Activated T-helper 2 cell treated with anti-CD3 and anti-CD28 coated beads, Interferon-gamma antibody, Interleukin-2, Interleukin-4, amounts not matched to agents 10 μg/mL and 5 μg/mL and 100 μg/mL, durations not matched to agents 14 hours and 24 hours and 36 hours (primary cell): ENCODE results near the gene ANKRD24. TPM values are rescaled to one million over a fixed set of nuclear protein-coding genes. Genes with fewer than 3 reads are reported as not detected.
"Not testable (repeated sequence)": the region's sequence is repeated elsewhere in the genome, so short reads cannot be mapped to it uniquely, and the experiment has no call there.

ENCODE experiments used
- DNase-seq: peaks from one replicate; pipeline ENCODE4 v3.0.0; 2021; ENCODE audit warnings: low spot score
- H3K27ac Mint-ChIP-seq: one replicate; pipeline ENCODE4 v1.8.0; 2021; ENCODE audit warnings: mixed read lengths
- H3K27me3 Mint-ChIP-seq: one replicate; pipeline ENCODE4 v1.8.0; 2021; ENCODE audit warnings: low read depth, mixed read lengths
- H3K36me3 Mint-ChIP-seq: one replicate; pipeline ENCODE4 v1.8.0; 2021; ENCODE audit warnings: low read depth, mixed read lengths
- H3K4me1 Mint-ChIP-seq: one replicate; pipeline ENCODE4 v1.8.0; 2021; ENCODE audit warnings: low read depth, mixed read lengths
- H3K4me3 Mint-ChIP-seq: one replicate; pipeline ENCODE4 v1.8.0; 2021; ENCODE audit warnings: low read depth, mild to moderate bottlenecking, moderate library complexity, mixed read lengths
- H3K9me3 Mint-ChIP-seq: one replicate; pipeline ENCODE4 v1.8.0; 2021; ENCODE audit warnings: mixed read lengths
- intact Hi-C: fragments of 100-400 bp; cut with micrococcal nuclease; formaldehyde crosslinking; loops from one replicate; pipeline ENCODE4 v1.15.1; 2023
- total RNA-seq: library from RNA; stranded (reverse); gene quantifications from 2 replicates; pipeline ENCODE4 v1.2.3, GENCODE V29; 2022

The ANKRD24 gene
- total RNA-seq, 1 donor from 2014 or later, result 0.50 TPM

DNA sequence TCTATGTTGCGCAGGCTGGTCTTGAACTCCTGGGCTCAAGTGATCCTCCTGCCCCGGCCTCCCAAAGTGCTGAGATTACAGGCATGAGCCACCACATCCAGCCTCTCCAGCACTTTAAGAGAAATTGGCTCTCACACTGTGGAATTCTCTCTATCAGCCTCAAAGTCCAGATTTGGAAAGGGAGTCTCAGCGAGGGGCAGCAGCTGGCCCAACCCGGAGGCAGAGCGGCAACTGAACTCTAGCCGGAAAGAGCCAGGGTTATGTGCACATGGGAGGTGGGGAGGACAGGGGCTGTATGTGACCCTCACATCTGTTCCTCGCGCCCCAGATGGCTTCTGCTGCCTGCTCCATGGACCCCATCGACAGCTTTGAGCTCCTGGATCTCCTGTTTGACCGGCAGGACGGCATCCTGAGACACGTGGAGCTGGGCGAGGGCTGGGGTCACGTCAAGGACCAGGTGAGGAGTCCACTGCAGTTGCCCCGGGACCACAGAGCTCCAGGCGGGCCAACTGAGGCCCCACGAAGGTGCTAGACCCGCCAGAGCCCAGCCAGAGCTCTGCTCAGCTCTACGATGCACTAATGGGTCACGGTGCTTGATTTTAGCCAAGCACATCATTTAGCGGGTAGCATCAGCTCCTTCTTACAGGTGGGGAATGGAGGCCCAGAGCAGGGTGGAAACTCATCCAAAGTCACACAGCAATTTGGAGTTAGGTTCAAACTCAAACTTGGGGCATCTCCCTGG, 27.7 kb upstream of the ANKRD24 start:
- DNase-seq, result no peak
- no peaks in the 10 kb centered on the region for H3K27me3 Mint-ChIP-seq
- H3K4me1 Mint-ChIP-seq, result peaks cover 11% of the 10 kb centered on the region
- no peaks in the 10 kb centered on the region for H3K36me3 Mint-ChIP-seq
- intact Hi-C loops, result no loop called here
- H3K4me3 Mint-ChIP-seq, result no peak overlapping the region
- H3K27ac Mint-ChIP-seq, result no peak overlapping the region
- no peaks in the 10 kb centered on the region for H3K9me3 Mint-ChIP-seq

DNA sequence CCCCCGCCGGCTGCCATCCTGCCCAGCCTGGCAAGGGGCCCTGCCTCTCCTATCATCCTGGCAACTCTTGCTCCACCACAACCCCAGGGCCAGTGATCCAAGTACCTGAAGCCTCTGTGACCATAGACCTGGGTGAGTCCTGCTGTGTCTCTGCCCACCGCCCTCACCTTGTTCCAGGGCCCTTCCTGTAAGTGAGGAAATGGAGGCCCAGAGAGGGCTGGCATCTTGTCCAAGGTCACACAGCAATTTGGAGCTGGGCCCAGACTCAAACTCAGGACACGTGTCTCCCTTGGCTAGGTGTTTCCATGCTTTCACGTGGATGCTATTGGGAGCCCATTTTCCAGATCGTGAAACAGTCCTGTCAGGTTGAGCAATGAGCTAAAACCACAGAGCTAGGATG, 25.3 kb upstream of the ANKRD24 start:
- Mint-ChIP-seq H3K4me3 (no peak overlapping the region), H3K27ac (no peak overlapping the region)

DNA sequence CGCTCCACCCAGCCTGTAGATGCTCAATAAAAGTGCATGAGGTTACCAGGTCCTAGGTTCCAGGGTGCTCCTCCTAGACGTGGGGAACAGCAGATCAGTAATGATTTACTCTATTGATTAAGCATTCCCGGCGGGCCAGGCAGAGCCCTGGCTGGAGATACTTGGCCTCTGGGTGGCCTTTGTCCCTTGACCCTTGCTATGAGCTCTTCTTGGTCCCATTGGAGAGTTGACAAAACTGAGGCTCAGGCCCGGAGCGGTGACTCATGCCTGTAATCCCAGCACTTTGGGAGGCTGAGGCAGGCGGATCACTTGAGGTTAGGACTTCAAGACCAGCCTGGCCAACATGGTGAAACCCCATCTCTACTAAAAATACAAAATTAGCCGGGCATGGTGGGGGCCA, 24.5 kb upstream of the ANKRD24 start:
- DNase-seq, H3K27ac Mint-ChIP-seq, H3K9me3 Mint-ChIP-seq, H3K4me1 Mint-ChIP-seq, H3K36me3 Mint-ChIP-seq, intact Hi-C loops, H3K27me3 Mint-ChIP-seq, H3K4me3 Mint-ChIP-seq: not testable (repeated sequence)

More for the DNA sequence above, 25.3 kb upstream of the ANKRD24 start:
- Mint-ChIP-seq H3K27me3 (no peaks in the 10 kb centered on the region), H3K36me3 (no peaks in the 10 kb centered on the region), H3K4me1 (peaks cover 9% of the 10 kb centered on the region), H3K9me3 (no peaks in the 10 kb centered on the region)
- intact Hi-C loops, result no loop called here
- no peak for DNase-seq

DNA sequence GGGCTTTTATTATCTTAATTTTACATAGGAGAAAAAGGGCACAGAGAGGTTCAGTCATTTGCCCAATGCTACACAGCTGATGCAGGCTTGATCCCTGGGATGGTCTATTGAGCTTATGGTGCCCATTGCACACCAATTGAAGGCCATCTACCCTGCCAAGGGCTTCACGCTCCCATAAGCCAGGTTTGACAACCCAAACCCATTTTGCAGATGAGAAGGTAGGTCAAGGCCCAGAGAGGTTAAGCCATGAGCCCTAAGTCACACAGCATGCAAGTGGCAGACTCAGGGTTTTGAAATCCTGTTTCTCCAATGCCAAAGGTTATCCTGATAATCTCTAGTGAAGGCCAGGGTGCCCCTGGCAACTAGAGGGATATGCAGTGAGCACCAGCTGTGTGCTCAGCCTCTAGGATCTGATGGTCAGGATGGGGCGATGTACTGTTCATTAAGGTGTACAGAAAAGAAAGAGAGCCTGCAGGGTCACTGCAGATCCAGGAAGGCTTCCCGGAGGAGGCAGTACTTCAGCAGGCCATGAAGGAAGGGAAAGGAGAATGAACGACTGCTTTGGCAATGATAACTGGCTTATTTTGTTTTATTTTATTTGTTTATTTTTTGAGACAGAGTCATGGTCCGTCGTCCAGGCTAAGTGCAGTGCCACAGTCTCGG, 20.9 kb upstream of the ANKRD24 start:
- no peak for DNase-seq
- Mint-ChIP-seq H3K27me3 (no peaks in the 10 kb centered on the region), H3K9me3 (no peaks in the 10 kb centered on the region), H3K27ac (no peak overlapping the region), H3K36me3 (no peaks in the 10 kb centered on the region), H3K4me1 (no peaks in the 10 kb centered on the region), H3K4me3 (no peak overlapping the region)
- intact Hi-C loops, result no loop called here

DNA sequence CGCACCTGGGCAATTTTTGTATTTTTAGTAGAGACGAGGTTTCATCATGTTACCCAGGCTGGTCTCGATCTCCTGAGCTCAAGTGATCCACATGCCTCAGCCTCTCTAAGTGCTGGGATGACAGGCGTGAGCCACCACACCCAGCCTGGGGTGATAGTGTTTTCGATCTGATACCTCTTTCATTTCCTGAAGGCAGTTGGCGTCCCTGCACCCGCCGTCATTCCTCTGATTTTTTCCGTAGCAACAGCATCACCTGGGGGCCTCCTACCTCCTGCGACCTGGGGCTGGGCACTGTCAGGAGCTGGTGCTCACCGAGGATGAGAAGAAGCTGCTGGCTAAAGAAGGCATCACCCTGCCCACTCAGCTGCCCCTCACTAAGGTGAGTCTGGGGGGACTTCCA, 18.2 kb upstream of the ANKRD24 start:
- Mint-ChIP-seq H3K9me3 (no peaks in the 10 kb centered on the region), H3K27me3 (no peaks in the 10 kb centered on the region), H3K4me1 (no peaks in the 10 kb centered on the region), H3K4me3 (no peak overlapping the region), H3K27ac (no peak overlapping the region), H3K36me3 (no peaks in the 10 kb centered on the region)
- no peak for DNase-seq
- intact Hi-C loops, result no loop called here

DNA sequence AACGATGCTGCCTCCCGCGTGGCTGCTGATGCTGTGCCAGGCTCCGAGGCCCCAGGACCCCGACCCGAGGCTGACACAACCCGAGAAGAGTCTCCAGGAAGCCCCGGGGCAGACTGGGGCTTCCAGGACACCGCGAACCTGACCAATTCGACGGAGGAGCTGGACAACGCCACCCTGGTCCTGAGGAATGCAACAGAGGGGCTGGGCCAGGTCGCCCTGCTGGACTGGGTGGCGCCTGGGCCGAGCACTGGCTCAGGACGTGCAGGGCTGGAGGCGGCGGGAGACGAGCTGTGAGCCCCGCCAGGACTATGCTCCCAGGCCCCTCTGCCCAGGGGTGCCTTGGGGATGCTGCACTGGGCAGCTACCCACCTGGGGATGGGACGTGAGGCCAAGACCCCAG, 10.8 kb upstream of the ANKRD24 start:
- no peak overlapping the region for H3K27ac Mint-ChIP-seq
- H3K4me1 Mint-ChIP-seq, result no peaks in the 10 kb centered on the region
- H3K4me3 Mint-ChIP-seq, result no peak overlapping the region
- H3K36me3 Mint-ChIP-seq, result peaks cover 6% of the 10 kb centered on the region
- DNase-seq, result no peak
- intact Hi-C loops, result no loop called here
- H3K9me3 Mint-ChIP-seq, result no peaks in the 10 kb centered on the region
- peaks cover 1% of the 10 kb centered on the region for H3K27me3 Mint-ChIP-seq

DNA sequence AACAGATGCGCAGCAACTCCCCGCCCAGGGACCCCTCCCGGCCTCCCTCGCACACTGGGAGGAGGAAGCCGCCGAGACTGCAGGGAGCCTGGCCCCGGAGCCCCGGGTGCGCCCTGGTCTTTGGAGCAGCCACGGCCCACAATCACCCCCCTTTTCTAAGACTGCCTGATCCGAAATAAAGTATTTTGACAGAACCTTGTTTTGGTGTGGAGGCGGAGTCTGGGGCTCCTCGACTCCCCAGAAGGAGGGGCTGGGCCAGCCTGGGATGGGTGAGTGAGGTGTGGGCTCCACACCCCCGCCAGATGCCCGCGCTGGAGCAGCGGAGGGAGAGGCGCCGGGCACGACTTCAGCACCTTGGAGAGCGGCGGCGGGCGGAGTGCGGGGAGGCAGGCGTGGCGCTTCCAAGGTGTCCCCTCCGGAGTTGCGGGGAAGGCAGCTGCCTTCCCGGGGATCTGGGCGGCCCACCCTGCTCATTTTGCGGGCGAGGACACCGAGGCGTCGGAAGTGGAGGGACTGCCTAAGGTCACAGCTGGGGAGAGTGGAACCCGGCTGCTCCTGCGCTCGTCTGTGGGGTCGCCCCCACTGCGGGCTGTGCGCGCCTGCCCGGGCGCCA, 9.5 kb upstream of the ANKRD24 start:
- no peaks in the 10 kb centered on the region for H3K4me1 Mint-ChIP-seq
- intact Hi-C loops, result no loop called here
- H3K27me3 Mint-ChIP-seq, result peaks cover 1% of the 10 kb centered on the region
- no peak overlapping the region for H3K27ac Mint-ChIP-seq
- H3K4me3 Mint-ChIP-seq, result no peak overlapping the region
- no peaks in the 10 kb centered on the region for H3K9me3 Mint-ChIP-seq
- DNase-seq, result peak; percentile 63
- peaks cover 10% of the 10 kb centered on the region for H3K36me3 Mint-ChIP-seq

DNA sequence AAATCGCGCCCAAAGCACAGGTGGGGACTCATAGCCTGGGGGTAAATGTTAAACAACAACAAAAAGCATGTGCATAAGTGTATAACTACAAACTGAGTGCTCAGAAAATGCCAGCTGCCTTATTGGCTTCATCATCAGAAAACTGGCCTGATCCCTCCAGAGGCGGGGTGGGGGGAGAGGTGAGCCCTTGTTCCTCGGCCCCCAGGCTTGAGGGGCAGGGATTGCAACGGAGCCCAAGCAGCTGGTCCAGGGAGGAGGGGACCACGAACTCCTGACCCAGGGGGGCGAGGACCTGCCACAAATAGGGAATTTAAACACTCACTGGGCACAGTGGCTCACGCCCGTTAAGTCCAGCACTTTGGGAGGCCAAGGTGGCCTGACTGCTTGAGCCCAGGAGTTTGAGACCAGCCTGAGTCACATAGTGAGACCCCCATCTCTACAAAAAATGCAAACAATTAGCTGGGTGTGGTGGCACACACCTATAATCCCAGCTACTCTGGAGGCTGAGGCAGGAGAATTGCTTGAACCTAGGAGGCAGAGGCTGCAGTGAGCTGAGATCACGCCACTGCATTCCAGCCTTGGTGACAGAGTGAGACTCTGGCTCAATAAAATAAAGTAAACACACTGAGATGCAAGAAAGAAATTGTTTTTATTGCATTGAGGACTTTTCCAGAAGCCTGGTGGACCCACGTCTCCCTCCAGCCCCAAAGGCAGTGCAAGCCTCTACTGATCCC, 8.8 kb upstream of the ANKRD24 start:
- Mint-ChIP-seq H3K27ac (no peak overlapping the region), H3K4me3 (no peak overlapping the region), H3K27me3 (peaks cover 1% of the 10 kb centered on the region), H3K4me1 (no peaks in the 10 kb centered on the region), H3K36me3 (peaks cover 10% of the 10 kb centered on the region), H3K9me3 (no peaks in the 10 kb centered on the region)
- intact Hi-C loops, result no loop called here
- DNase-seq, result no peak

DNA sequence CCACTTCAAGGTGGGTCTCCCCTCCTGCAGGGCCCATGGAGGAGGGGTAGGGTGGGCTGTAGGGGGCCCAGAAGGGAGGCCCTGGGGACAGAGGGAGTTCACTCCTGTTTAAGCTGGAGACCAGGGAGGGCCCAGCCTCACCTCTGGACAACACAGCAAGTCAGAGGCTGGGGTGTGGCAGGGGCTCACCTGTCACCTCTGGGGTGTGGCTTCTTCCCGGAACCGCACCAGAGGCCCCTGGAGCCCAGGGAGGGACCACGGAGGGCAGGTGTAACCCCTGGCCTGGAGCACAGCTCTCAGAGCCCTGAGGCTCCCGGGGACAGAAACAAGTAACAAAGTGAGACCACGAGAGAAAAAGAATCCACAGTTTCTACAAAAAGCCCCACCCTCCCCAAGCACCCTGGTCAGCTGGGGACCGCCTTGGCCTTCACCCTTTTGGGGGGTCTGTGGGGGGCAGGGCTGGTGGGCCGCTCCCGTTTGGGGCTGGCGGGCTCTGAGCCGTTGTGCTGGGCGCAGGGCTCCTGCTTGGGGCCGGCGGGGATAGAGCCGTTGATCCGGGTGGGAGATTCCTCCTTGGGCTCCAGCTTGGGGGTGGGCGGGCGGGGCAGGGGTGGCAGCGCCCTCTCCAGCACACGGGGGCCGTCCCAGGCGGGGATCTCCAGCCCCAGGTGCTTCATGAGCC, 8.1 kb upstream of the ANKRD24 start:
- Mint-ChIP-seq H3K27ac (no peak overlapping the region), H3K4me3 (no peak overlapping the region), H3K36me3 (peaks cover 14% of the 10 kb centered on the region), H3K4me1 (no peaks in the 10 kb centered on the region), H3K27me3 (peaks cover 1% of the 10 kb centered on the region), H3K9me3 (no peaks in the 10 kb centered on the region)
- intact Hi-C loops, result no loop called here
- no peak for DNase-seq

DNA sequence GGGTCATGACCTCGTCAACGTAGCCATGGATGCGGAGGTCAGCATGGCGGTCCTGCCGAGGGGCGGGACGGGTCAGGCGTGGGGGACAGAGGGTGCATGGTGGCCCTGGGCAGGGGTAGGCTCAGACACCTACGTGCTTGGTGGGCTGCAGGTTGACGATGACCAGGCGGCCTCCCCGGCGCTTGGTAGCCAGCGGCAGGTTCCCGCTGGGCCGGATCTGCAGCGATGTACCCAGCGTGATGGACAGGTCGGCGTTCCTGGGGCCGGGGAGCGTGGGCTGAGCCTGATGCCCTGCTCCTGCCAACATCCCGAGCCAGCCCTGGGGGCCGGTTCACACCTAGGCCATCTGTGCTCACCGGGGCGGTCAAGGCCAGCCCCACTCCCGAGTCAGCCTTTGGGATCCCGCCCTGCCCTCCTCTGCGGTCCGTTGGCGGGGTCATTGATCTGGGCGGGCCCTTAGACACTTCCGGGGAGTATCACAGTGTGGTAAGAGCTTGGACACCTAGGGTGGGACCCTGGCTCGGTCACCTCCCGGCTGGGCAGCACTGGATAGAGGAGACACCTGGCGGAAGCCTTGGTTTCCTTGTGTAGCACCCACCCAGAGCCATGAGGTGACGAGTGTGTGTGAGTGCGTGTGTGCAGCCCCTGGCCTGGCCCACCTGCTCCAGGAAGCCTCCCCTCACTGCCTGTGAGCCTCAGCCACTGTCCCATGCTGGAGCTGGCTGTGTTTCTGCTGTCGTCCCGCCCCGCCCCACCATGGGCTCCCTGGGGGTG, 7.4 kb upstream of the ANKRD24 start:
- H3K4me3 Mint-ChIP-seq, result no peak overlapping the region
- no peaks in the 10 kb centered on the region for H3K9me3 Mint-ChIP-seq
- intact Hi-C loops, result no loop called here
- peaks cover 21% of the 10 kb centered on the region for H3K36me3 Mint-ChIP-seq
- no peak overlapping the region for H3K27ac Mint-ChIP-seq
- DNase-seq, result no peak
- peaks cover 4% of the 10 kb centered on the region for H3K4me1 Mint-ChIP-seq
- peaks cover 1% of the 10 kb centered on the region for H3K27me3 Mint-ChIP-seq

DNA sequence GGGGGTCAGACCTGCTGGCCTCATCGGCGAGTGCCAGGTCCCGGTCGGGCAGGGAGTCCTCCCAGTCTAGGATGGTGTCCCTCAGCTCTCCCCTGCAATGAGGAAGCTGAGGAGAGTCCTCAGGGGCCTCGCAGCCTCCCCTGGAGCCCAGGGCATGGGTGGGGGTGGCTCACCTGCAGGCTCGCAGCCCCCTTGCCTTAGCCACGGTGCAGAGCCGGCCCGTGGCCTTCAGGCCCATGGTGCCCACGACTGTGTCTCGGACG, 6.9 kb upstream of the ANKRD24 start:
- Mint-ChIP-seq H3K27ac (no peak overlapping the region), H3K9me3 (no peaks in the 10 kb centered on the region), H3K36me3 (peaks cover 24% of the 10 kb centered on the region), H3K27me3 (peaks cover 1% of the 10 kb centered on the region), H3K4me1 (peaks cover 4% of the 10 kb centered on the region), H3K4me3 (no peak overlapping the region)
- intact Hi-C loops, result no loop called here
- no peak for DNase-seq

DNA sequence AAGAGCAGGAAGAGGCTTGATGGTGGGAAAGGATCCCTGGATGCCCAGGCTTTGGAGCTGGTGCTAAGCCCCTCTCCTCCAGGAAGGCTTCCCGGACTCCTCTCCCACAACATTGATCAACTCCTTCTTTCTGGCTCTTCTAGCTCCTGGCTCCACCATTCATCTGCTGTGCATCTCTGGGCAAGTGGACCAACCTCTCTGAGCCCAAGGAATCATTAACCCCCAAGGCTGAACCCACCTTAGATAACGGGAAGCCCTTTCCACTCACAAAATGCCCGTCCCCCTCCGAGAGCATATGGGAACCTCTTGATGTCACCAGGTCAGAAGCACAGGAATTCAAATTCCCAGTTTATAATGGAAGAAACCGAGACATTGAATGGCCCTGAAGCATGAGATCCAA, 5.3 kb upstream of the ANKRD24 start:
- peaks cover 1% of the 10 kb centered on the region for H3K27me3 Mint-ChIP-seq
- H3K27ac Mint-ChIP-seq, result no peak overlapping the region
- H3K4me1 Mint-ChIP-seq, result peaks cover 8% of the 10 kb centered on the region
- intact Hi-C loops, result no loop called here
- peaks cover 30% of the 10 kb centered on the region for H3K36me3 Mint-ChIP-seq
- no peak overlapping the region for H3K4me3 Mint-ChIP-seq
- no peak for DNase-seq
- H3K9me3 Mint-ChIP-seq, result no peaks in the 10 kb centered on the region
